ENCODE data around the gene SORCS1.
"Not testable (repeated sequence)": the region's sequence is repeated elsewhere in the genome, so short reads cannot be mapped to it uniquely, and the experiment has no call there.

Gene SORCS1

DNA sequence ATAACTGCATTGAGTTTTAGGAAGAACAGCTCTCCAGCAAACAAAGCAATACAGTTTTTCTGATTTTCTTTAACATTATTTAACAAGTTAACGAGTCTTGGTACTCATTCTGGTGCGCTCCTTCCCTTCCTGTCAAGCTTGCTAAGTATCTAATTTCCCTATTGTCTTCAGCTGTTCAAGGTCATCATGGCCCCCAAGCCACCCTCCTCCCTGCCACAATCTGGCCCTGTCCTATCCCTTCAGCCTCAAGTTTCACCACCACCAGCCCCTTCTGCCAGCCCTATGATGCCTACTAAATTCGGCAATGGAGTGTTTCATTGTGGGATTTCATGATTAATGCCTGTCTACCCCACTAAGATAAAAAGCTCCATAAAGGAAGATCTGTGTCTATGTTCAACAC, 121.0 kb downstream of the SORCS1 start:
- DNase-seq (ENCODE audit: low read depth), result no peak

DNA sequence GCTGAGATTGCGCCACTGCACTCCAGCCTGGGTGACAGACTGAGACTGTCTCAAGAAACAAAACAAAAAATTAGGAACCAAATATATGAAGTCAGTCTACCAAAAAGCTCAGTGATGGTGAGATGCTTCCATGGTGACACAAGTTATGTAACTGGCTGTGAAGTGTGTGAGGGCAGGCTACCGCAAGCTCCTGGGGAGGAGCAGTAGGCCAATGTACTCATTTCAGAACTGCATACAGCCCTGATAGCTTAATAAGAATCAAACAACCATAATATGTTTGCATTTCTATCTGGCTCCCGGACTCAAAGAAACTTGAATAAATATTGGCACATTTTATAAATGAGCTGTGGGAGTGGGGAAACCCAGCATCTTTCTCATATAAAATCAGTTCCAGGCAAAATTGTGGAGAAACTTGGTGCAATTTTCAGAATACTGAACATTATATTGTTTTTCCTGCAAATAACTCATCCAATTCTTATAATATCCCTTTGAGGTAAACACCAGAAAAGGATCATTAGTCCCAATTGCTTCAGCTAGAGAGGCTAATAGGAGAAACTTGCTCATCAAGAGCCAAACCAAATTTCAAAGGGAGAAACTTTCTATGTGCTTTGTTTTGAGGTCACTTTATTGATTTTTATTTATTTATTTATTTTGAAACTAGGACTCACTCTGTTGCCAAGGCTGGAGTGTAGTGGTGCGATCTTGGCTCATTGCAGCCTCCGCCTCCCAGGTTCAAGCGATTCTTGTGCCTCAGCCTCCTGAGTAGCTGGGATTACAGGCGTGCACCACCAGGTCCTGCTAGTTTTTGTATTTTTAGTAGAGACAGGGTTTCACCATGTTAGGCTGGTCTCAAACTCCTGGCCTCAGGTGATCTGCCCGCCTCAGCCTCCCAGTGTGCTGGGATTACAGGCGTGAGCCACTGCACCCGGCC, 127.0 kb downstream of the SORCS1 start:
- no peak for DNase-seq (ENCODE audit: low read depth)

DNA sequence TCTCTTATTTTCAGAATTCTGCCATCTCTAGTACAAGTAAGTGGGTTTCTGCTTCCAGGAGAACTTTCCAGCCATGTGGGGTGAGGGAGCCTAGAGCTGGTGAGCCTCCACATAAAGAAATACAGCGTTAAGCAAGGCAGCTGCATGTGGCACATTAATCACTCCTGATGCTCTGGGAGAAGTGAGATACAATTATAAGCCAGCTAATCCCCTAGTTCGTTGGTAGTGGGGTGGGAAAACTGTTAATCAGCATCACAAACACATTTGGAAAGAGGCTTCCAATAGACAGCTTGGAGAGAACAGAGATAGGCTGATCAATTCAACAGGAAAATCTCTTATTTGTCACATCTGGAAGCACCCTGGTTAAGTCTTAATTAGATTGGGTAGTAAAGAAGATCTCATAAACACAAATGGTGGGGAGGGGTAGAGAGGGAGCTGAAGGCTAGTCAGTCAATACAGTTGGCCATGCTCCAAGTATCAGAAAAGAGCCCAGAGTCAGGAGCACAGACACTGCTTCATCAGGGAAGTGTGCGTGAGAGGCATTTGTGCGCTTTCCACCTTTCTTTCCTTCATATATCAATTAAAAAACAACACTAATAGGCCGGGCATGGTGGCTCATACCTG, 130.6 kb downstream of the SORCS1 start:
- DNase-seq (ENCODE audit: low read depth), result no peak

DNA sequence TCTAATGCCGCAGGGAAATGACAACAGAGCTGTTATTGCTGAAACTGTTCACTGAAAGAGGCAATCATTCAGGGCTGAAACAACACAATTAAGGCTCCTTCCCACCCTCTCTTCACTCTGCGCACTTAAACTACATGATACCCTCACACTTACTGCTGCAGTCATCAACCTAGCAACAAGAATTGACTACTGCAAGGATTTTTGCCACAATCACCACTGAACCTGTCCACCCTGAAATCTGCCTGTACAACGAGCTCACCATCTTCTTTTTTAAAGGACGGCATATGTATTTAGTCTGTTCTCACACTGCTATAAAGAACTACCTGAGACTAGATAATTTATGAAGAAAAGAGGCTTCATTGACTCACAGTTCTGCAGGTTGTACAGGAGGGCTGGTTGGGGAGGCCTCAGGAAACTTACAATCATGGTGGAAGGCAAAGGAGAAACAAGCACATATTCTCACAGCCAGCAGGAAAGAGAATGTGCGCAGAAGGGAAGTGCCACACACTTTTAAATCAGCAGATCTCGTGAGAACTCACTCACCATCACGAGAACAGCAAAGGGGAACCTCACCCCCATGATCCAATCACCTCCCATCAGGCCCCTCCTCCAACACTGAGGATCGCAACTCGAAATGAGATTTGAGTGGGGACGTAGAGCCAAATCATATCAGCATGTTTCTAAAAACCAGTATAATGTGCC, 131.7 kb downstream of the SORCS1 start:
- no peak for DNase-seq (ENCODE audit: low read depth)

DNA sequence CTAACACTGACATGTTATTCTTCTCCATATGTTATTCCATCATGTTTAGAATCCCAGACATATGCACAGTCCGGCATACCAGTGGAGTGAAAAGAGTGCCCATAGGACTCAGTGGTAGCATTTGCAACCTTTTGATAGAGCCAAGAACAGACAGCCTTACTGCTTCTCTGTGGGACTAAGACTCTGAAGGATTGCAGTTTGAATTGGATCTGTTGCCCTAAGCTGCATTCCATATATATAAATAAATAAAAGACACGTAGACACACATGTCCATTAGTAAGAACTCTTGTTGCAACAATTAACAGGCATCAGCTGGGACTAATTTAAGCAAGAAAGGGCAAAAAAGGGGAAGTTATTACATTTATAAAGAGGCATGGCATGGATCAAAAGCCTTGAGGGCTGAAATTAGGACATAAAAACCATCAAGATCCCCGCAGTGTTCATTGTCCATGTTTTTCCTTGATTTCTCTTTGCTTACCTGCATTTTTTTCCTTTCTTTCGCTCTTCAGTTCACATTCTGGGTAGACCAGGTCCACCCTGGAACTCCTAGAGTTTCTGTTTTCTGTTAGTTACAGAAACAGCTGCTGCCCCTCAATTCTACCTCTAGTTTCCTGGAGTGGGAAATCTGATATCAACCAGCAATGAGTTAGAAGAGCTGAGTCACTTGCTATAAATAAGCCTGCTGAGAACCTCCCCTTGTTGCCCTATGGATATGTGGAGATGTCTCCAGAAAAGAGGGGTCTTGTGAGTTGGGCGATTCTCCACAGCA, 132.4 kb downstream of the SORCS1 start:
- DNase-seq (ENCODE audit: low read depth), result no peak

DNA sequence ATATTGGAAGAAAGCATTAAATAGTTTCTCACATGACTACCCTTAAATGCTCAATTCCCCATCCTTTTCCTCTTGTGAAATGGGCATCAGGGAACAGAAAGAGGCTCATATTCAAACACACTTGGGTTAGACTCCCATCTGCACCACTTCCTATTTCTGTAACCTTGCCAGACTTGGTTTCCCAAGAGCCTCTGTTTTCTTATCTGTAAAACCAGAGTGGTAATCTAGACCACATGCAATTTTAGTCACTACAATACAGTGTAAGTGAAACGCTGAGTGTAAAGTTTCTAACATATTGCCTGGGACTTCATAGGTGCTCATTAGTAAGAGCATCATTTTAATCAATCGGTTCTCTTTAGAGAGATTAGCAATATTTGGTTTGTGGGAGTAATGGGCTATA, 136.3 kb downstream of the SORCS1 start:
- DNase-seq (ENCODE audit: low read depth), result no peak

DNA sequence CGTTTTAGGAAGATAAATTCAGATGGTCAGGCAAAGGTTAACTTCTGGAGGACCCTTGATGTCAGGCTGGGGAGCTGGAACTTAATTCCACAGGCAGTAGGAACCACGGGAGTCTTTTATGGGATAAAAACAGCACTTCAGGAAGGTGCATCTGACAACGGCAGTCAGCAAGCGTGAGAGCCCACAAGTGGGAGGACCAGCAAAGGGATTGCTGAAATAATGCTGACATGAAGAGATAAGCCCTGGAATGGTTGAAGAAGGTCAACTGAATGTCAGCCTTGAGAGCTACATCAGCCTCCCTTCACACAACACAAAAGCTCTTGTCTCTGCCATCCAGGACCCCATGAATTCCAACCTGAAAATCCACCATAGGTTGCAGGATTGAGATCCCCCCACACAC, 138.8 kb downstream of the SORCS1 start:
- DNase-seq (ENCODE audit: low read depth), result no peak

DNA sequence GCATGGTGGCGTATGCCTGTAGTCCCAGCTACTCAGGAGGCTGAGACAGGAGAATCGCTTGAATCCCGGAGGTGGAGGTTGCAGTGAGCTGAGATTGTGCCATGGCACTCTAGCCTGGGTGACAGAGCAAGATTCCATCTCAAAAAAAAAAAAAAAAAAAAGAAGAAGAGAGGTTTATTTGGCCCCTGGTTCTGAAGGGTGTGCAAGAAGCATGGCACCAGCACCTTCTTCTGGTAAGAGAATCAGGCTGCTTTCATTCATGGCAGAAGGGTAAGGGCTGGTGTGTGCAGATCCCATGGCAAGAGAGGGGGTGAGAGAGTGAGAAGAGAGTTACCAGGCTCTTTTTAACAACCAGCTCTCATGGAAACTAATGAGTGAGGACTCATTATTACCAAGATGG, 140.5 kb downstream of the SORCS1 start:
- DNase-seq (ENCODE audit: low read depth), result not testable (repeated sequence)

DNA sequence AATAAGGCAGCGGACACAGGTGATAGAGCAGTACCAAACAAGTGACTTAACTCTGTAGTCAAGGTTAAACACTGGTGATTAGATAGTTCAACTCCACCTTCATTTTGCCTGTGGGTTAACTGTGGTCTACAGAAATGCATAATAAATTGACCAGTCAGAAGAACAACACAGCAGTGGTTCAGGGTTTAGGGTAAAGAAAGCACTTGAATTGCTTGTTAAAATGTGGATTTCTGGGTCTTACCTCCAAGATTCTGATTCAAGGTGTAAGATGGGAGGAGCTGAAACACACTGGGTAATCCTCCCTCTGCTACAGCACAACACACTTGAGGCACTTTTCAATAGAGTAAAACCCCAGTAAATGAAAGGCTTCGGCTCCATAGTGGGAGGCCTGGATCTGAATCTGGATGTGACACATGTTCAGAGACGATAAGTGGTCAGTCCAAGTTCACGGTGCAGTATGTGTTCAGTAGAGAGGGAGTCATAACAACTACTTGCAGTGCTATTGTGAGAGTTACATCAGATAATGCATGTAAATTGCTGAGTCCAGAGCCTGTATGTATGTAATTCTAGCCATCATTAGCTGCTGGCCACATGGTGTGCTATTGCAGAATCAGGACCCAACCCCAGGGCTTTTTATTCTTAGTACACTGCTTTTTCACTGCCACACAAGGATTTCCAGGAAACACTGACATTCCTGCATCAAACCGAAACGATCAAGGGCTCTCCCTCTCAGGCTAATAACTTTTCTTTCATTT, 141.7 kb downstream of the SORCS1 start:
- DNase-seq (ENCODE audit: low read depth), result no peak

DNA sequence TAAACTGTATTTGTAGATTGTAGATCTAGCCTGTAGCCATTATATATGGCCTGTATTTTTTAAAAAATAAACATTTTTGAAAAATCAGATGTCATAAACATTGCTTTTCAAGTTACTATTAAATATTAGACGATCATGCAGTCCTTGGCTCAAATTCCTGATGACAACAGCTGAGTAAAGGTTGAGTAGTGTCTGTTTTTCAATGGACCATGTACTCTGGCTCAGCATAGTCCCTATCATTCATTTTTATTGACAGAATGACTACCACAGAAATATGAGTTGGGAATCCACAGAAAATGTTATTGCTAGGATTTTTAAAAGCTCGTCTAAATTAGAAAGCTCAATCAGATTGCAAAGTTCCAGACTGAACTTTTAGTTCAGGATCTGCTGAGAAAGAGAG, 145.4 kb downstream of the SORCS1 start:
- no peak for DNase-seq (ENCODE audit: low read depth)

DNA sequence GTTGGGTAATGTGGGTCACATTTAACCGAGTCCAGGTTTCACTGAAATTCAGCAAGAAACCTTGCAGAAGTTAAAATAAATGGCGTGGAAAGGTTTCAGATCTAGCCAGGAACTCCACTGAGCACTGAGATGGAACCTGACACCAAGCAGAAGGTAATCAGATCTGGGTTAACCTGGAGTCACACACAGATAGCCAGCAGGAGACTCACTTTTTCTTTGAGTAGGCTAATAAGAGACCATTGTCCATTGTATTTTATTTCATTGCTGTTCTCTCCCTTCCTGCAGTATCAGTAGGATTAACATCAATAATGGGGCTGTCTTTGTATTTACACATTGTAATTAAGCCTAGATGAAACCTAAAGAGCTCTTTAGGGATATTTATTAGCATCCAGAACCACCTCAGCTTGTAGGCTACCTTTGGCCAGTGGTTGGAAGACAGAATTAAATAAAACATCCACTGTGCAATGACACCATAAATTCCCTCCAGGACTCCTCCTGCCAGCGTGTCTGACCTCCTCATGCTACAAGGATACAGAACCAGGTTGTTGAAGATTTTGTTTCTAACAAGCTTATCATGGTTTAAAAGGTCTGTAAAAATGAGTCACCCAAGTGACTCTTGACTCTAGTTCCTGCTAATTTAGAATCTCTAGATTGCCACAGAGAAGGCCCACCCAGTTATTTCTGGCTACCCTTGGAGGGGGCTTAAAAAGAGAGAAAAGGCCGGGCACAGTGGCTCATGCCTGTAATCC, 151.1 kb downstream of the SORCS1 start:
- no peak for DNase-seq (ENCODE audit: low read depth)

DNA sequence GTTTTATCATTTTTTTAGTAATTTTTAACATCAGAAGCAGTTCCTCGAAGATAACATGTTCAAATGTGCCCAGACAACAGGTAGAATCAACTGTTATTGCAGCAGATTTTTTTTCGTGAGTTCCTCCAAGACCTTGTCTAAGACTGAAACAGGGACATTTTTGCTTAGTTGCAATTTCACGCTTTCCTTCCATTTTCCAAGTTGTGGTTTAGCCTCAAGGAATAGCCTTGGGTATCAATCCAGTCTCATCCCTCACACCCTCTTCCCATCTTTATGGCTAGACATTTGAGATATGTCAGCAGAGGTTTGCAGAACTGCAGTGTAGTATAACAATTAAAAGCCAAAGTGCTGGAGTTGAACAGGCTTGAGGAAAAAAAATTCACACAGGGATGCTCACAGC, 152.5 kb downstream of the SORCS1 start:
- DNase-seq (ENCODE audit: low read depth), result no peak

DNA sequence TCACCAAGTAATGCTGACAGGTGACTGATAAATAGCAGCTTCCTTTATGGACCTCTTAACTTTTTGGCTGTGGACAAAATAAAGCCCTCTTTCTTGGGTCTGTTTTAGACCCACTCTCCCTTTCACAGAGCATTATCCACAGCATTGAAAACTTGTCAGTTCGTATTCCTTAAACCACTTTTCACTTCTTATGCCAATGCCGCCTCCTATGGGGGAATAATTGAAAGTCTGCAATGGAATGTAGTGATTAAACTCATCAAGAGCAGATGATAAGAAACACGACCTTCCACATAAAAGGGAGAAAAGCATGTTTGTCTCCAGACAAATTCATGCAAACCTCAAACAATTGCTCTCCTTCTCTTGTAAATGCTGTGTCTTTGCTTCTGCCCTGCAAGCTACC, 153.4 kb downstream of the SORCS1 start:
- no peak for DNase-seq (ENCODE audit: low read depth)

DNA sequence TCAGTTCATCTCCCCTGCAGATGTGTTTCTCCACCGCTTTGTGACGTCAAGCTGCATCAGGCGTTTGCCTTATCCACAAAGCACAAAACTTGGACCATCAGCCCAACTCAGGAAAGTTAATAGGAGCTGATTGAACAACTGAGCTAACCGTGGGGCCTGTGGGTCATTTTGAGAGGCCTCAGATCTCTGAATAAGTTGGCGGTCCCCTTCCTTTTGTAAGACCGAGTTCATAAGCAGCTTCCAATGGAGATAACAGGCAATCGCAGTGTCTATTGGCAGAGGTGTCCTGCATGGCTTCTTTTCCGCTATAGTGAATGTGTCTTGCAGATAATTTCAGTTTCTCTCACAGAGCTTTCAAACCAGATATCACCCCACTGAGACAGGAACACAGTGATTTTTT, 154.0 kb downstream of the SORCS1 start:
- DNase-seq (ENCODE audit: low read depth), result no peak

DNA sequence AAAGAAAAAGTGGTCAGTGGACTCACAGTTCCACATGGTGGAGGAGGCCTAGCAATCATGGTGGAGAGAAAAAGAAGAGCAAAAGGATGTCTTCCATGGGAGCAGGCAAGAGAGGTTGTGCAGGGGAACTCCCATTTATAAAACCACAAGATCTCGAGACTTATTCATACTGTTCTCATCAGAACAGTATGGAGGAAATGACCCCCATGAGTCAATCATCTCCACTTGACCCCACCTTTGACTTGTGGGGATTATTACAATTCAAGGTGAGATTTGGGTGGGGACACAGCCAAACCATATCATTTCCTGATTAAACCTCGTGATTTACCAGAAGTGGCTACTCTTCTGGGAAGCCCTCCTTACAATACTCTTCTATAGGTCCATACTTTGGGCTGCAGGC, 160.1 kb downstream of the SORCS1 start:
- DNase-seq (ENCODE audit: low read depth), result no peak

DNA sequence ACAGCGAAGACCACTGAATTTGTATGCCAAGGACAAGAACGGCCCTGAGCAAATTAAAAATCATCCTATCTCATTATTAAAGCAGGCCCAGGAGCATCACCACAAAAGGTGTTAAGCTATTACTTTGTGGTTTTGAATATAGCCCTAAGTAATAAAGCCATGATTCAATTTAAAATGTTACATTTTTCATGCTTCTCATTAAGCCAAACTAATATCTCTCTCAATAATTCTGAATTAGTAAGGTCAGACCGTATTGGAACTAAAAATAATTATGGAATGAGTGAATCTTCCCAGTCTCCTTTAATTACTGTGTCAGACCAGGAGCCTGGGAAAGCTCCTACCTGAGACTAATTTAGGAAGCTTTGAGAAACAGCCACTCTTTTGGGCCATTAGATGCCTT, 162.4 kb downstream of the SORCS1 start:
- DNase-seq (ENCODE audit: low read depth), result no peak

DNA sequence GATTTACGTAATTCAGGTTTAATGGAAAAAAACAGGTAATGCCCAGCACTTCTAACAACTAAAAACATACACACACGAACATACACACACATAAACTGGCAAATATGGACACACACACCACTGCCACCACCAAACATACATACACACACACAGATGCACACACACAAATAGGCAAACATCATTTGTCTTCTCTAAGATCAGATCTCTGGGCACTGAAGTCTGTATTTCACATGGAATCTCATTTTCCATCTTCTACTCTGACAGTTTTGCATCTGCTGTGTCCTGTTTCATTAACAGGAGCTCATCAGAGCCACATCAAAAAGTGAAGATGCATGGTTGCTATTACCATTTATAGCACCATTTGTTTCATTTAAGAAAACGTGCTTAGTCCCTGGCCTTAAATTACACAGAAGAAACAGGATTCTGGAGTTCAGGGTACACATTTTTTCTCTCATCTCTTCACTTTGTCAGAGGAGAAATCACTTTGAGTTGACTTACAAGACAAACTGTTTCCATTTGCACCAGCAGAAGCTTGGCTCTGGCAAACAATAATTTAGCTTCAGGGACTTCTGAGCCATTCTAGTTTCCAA, 165.3 kb downstream of the SORCS1 start:
- DNase-seq (ENCODE audit: low read depth), result no peak

DNA sequence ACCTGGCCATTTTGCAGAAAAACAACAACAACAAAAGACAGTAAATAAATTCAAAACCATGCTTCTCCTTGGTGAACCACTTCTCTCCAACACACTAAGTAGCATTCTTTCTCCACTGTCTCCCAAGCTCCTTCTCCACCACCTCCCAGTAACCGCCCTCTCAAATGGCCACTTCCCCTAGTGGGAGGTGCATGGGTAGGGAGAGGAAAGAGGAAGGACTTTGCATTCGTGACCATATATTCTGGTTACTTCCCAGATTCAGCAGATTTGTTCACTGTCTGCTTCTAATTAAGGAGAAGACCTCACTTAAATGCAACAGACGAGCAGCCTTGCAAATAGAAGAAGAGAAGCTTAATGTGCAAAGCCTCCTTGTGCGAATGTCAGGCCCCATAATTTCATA, 166.8 kb downstream of the SORCS1 start:
- no peak for DNase-seq (ENCODE audit: low read depth)

DNA sequence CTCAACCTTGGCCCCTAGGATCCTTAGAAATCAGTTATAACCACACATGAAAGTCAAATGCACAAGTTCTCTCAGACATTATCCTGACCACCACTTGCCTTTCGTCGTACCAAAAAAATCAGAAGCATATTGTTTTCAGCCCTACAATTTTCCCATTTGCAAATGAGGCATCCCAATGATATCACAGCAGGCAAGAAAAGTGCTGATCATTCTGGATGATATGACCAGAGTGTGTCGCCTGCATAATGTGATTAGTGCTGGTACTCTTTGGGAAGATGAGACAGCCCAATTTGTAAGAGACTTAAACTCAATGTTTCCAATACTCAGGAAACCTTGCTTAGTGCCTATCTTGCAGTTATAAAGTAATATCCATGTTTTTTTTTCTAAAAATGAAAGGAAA, 168.0 kb downstream of the SORCS1 start:
- DNase-seq (ENCODE audit: low read depth), result no peak

DNA sequence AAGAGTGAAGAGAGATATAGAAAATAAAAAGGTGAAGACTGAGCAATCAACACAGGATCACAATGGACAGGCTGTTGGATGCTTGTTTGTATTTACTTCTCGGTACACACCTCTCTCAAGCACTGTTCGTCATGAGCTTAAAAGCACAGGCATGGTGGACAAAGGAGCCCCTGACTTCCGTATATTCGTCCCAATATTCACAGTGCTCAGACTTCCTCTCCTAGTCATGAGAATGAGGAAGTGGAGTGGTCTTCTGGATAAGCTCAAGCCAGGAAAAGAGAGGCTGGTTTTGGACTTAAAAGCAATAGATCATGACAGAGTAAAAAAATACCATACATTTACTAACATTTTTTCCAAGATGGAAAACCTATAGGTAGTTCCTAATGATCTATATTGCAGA, 172.5 kb downstream of the SORCS1 start:
- no peak for DNase-seq (ENCODE audit: low read depth)

Data from T-helper 22 cell (primary cell).